Measurements from ENCODE around the gene CHN1. TPM values are rescaled to one million over a fixed set of nuclear protein-coding genes. Genes with fewer than 3 reads are reported as not detected.

The CHN1 gene
- total and polyA plus RNA-seq, 7 donors: 2.1 to 15.6 (median 11.4) TPM

- H3K27me3 ChIP-seq: no peaks in the 10 kb centered on the region
- no peak overlapping the region for H3K4me3 ChIP-seq
- DNase-seq: no peak
- H3K36me3 ChIP-seq: no peaks in the 10 kb centered on the region
- intact Hi-C loops (cut with DNase I): no loop called here
- no peaks in the 10 kb centered on the region for H3K9me3 ChIP-seq
- no peak for TF ChIP-seq EP300 (IDR thresholded peaks at IDR 0.05)
- TF ChIP-seq POLR2AphosphoS5 (IDR thresholded peaks at IDR 0.05): no peak
- TF ChIP-seq CTCF (IDR thresholded peaks at IDR 0.05): no peak
- no peak for TF ChIP-seq POLR2A (IDR thresholded peaks at IDR 0.05)
- H3K4me1 ChIP-seq: peaks cover 0 to 23% (median 20%) of the 10 kb centered on the region in 4 donors
- no peak overlapping the region for H3K27ac ChIP-seq
Observed at GRCh38 chr2:174824068-174824467, 181.1 kb downstream of the CHN1 start.

- H3K27ac ChIP-seq: no peak overlapping the region
- H3K4me3 ChIP-seq: no peak overlapping the region
- 91 to 93% methylated on average over 4 of the region's 4 CpGs for WGBS, 2 donors
- H3K36me3 ChIP-seq: no peaks in the 10 kb centered on the region
- peaks cover 0 to 11% (median 11%) of the 10 kb centered on the region in 4 donors for H3K4me1 ChIP-seq
- H3K9me3 ChIP-seq: no peaks in the 10 kb centered on the region
- H3K27me3 ChIP-seq: no peaks in the 10 kb centered on the region
- DNase-seq: no peak
- TF ChIP-seq CTCF (IDR thresholded peaks at IDR 0.05) (no peak), POLR2AphosphoS5 (IDR thresholded peaks at IDR 0.05) (no peak), EP300 (IDR thresholded peaks at IDR 0.05) (no peak), POLR2A (IDR thresholded peaks at IDR 0.05) (no peak)
- intact Hi-C loops (cut with DNase I): no loop called here
Observed at GRCh38 chr2:174821628-174822027, 183.6 kb downstream of the CHN1 start.

- no peaks in the 10 kb centered on the region for H3K9me3 ChIP-seq
- DNase-seq: no peak
- no peak for TF ChIP-seq POLR2A (IDR thresholded peaks at IDR 0.05)
- WGBS, 2 donors: 86 to 87% methylated on average over 6 of the region's 6 CpGs
- no peak overlapping the region for H3K27ac ChIP-seq
- no peaks in the 10 kb centered on the region for H3K36me3 ChIP-seq
- intact Hi-C loops (cut with DNase I): no loop called here
- H3K27me3 ChIP-seq: no peaks in the 10 kb centered on the region
- H3K4me3 ChIP-seq: no peak overlapping the region
- no peaks in the 10 kb centered on the region for H3K4me1 ChIP-seq
Observed at GRCh38 chr2:174820361-174820760, 184.8 kb downstream of the CHN1 start.

GRCh38 chr2:174815526-174815925, 189.7 kb downstream of the CHN1 start:
- TF ChIP-seq POLR2A (IDR thresholded peaks at IDR 0.05): no peak
- TF ChIP-seq CTCF (IDR thresholded peaks at IDR 0.05): no peak
- no peak for TF ChIP-seq POLR2AphosphoS5 (IDR thresholded peaks at IDR 0.05)
- no peak for TF ChIP-seq EP300 (IDR thresholded peaks at IDR 0.05)
- DNase-seq: no peak
- 0 to 45% methylated on average over 2 of the region's 2 CpGs for WGBS, 2 donors
- intact Hi-C loops (cut with DNase I): no loop called here
- no peak overlapping the region for H3K27ac ChIP-seq
- peaks cover 0 to 13% (median 0%) of the 10 kb centered on the region in 4 donors for H3K36me3 ChIP-seq
- no peaks in the 10 kb centered on the region for H3K9me3 ChIP-seq
- no peaks in the 10 kb centered on the region for H3K27me3 ChIP-seq
- H3K4me1 ChIP-seq: no peaks in the 10 kb centered on the region
- H3K4me3 ChIP-seq: no peak overlapping the region

- DNase-seq: no peak
- 98 to 99% methylated on average over 7 of the region's 7 CpGs for WGBS, 2 donors
- Histone ChIP-seq H3K9me3 (no peaks in the 10 kb centered on the region), H3K27me3 (no peaks in the 10 kb centered on the region), H3K4me3 (no peak overlapping the region), H3K36me3 (peaks cover 0 to 19% (median 0%) of the 10 kb centered on the region in 4 donors), H3K4me1 (no peaks in the 10 kb centered on the region), H3K27ac (no peak overlapping the region)
- TF ChIP-seq EP300 (IDR thresholded peaks at IDR 0.05) (no peak), POLR2A (IDR thresholded peaks at IDR 0.05) (no peak), POLR2AphosphoS5 (IDR thresholded peaks at IDR 0.05) (no peak), CTCF (IDR thresholded peaks at IDR 0.05) (no peak)
- intact Hi-C loops (cut with DNase I): no loop called here
Observed at GRCh38 chr2:174812037-174812436, 193.1 kb downstream of the CHN1 start.

Data from sigmoid colon (tissue), 7 donors.